HG03469 (cell line): ENCODE measurements around the gene NKD1.

Experiments used
- ATAC-seq: cut with Tn5 transposase; IDR thresholded peaks from one replicate; pipeline ENCODE4 v1.9.1; 2021; ENCODE audit warnings: mild to moderate bottlenecking, moderate library complexity, moderate number of reproducible peaks; ENCODE audit not compliant: unreplicated experiment

Gene NKD1

GRCh38 chr16:50596762-50597450, 48.7 kb downstream of the NKD1 start:
- no peak for ATAC-seq

GRCh38 chr16:50597563-50598255, 49.5 kb downstream of the NKD1 start:
- ATAC-seq = no peak

DNA sequence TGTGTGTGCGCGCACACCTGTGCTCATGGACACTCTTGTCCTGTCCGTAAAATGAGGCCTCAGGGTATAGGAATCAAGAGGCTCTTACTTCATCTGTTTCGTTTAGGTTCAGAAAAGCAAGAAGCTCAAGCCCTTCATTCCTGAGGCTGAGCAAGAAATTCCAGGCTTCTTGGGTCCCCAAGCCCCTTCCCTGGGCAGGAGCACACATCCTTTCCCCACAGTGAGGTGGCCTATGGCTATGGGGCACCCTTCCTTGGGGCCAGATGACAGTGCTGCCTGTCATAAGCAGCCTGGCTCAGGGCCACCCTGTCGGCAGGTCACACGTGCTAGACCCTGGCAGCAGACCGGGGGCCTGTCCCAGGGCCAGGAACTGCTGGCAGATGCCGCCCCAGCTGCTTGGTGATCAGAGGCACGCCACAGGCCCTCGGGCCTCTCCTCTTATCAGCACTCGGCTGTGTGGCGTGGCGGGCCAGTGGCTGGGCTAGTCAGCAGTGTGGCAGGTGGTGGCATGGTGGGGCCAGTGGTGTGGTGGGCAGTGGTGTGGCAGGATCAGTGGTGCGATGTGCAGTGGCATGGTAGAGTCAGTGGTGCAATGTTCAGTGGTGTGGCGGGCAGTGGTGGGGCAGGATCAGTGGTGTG, 50.2 kb downstream of the NKD1 start:
- ATAC-seq = no peak

DNA sequence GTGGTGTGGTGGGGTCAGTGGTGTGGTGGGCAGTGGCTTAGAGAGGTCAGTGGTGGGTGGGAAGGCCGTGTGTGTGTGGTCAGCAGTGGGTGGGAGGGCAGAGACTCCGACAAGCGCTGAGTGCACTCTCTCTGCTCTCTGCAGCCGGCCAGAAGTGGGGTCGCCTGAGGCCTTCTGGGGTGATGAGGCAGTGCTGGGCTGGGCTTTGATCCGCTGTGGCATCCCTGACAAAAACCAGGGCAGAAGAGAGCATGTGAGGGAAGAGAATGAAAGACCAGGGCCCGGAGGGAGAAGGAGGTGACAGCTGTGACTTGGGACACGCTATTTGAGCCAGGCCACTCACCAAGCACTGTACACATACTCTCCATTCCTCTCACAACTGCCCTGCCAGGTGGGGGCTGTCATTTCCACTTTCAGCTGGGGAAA, 50.8 kb downstream of the NKD1 start:
- ATAC-seq = no peak

DNA sequence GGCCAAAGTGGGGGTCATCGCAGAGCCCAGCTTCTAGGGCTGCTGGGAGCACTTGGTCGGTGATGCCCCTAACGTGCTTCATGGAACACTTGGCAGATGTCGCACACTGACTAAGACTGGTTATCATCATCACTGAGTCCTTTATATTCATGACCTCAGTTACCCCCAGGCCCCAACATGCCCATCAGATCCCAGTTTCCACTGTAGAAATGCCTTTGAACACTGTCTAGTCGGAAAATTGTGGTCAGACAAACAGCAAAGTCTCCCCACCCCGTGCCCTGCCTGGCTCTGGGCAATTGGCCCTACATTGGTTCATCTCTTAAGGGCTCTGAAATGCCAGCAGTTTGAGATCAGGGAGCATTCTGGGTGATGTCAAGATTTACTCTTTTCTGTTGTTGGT, 51.3 kb downstream of the NKD1 start:
- no peak for ATAC-seq

DNA sequence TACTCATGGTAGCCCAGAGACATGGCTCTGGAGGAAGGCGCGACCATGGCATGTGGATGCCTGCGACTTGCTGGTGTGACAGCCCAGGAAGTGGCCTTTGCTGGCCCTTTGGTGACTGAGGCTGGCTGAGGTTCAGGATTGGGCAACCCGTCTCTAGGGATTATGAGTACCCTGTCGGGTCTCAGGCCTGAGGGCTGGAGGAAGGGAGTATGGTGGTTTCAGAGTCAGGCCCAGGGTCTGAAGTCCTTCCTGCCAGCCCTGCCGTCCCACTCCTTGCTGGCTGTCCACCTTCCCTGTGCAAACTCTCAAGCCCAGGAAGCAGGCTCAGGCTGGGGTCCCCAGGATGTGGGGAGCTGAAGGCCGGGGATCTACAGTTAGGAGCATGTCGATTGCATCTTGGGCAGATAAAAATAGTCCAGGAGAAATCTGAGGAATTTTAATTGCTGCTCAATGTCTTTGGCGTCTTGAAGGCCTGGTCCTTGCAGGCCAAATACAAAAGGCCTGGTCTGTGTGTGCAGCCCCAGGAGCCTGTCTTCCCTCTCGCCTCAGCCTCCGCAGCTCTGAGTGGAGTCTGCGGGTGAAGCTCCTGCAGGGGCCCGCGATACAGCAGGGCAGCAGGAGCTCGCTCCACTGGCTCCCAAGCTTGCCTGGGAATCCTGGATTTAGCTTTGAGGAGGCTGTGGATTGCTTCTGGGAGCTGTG, 52.5 kb downstream of the NKD1 start:
- ATAC-seq = no peak

DNA sequence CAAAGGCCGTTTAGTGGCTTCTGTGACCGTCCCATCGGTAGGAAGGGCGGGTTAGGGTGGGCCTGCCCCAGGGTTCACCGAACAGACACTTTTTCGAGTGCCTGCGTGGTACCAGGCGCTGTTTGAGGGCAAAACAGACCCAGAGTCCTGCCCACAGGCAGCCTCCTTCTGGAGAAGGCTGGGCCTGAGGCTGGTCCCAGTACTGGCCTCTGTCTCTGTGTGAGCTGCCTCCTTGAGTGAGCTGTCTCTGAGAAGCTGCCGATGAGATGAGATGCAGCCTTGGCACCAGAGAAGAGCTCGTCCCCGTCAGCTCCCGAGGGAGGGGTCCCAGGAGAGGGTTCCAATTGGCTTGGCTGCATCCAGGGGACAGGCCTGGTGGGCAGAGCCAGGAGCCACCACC, 53.1 kb downstream of the NKD1 start:
- ATAC-seq = no peak

DNA sequence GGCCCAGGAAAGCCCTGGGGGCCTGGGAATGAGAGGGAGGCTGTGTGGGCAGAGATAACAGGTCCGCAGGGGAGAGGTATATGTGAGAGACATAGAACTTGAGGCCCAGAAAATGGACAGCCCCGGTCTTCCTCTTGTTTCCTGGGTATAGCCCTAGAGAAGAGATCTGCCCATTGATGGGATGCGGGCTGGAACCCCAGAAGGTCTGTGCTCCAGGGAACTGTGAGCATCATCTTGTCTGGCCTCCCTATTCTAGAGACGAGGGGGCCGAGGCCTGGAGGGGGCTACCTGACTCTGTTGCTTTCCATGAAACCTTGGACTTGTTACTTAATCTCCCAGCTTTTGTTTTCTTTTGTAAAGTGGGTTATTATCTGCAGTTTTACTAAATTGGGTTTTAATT, 53.9 kb downstream of the NKD1 start:
- no peak for ATAC-seq

- no peak for ATAC-seq
Observed at GRCh38 chr16:50602531-50603205, 54.5 kb downstream of the NKD1 start.

GRCh38 chr16:50603206-50604064, 55.2 kb downstream of the NKD1 start:
- no peak for ATAC-seq

- no peak for ATAC-seq
Observed at GRCh38 chr16:50604065-50604418, 55.8 kb downstream of the NKD1 start.

DNA sequence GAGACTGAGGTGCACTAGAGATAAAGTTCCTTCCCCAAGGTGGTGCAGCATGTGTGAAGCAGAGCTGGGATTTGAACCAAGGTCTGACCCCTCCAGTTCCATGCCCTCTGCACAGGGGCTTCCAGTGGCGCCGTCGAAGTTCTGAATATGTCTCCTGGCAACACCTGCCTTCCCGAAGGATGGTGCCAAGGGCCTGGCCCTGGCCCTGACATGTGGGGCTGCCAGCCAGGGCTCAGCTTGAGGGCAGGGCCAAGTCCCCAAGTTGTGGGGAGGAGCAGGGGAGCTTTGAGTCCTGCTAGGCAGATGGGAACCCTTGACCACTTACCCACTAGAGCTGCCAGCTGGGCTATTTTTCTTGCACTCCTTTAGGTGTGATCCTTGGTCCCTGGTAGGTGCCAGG, 56.4 kb downstream of the NKD1 start:
- ATAC-seq = no peak

- no peak for ATAC-seq
Observed at GRCh38 chr16:50605733-50606430, 57.7 kb downstream of the NKD1 start.

GRCh38 chr16:50606431-50607050, 58.3 kb downstream of the NKD1 start:
- no peak for ATAC-seq

- no peak for ATAC-seq
Observed at GRCh38 chr16:50607051-50607431, 58.8 kb downstream of the NKD1 start.

DNA sequence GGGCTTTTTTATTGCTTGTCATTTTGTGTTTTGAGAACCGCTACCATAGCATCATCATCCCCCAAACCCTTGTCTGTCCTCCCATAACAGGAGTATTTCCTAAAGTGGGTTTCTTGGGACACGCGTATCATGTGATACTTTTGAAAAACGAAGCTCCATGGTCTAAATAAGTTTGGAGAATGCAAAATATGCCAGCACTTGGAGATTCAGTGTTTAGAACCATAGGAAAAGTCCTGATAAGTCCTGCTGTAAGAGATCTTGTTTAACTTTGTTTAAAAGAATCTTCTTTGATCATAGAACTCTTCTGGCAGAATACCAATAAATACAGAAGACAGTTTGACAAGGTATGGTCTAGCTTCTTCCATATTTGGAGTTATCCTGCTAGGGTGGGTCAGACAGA, 59.3 kb downstream of the NKD1 start:
- ATAC-seq = no peak

DNA sequence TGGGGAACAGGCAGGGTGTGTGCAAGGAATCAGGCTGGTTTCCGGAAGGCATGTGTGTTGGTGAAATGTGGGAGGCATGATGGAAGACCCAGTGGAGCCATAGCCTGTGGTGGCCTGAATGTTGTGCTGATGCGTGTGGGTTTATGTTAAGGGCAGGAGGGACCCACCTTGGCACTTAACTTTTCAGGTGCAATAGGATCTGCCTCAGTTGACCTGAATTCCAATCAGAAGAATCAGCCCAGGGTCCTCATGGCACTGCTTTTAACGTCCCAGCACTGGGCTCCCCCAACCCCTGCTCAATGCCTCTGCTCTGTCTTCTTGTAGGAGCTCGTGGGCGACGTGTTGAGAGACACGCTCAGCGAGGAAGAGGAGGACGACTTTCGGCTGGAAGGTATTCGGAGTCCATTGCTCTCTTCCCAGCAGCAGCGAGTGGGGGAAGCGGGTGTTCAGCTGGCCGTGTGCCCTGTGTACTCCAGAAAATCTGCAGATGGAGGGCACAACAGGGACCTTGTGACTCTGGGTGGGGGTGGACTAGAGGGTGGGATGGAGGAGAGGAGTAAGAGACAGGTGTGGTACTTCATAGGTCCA, 59.9 kb downstream of the NKD1 start:
- ATAC-seq = no peak

DNA sequence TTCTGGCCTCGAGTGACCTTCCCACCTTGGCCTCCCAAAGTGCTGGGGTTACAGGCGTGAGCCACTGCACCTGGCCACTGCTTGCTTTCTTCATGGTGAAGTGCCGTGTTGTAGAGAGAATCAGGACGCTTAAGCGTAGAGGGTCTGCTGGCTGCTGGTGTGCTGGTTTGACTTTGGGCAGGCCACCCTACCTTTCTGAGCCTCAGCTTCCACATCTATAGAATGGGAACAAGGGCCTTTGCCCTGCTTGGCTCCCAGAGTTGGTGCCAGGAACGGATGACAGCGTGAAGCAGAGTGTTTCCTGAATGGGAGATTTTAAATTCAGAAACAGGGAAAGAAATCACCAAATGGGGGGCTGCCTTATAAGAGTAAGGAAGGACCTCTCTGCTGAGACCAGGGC, 60.9 kb downstream of the NKD1 start:
- ATAC-seq = no peak

DNA sequence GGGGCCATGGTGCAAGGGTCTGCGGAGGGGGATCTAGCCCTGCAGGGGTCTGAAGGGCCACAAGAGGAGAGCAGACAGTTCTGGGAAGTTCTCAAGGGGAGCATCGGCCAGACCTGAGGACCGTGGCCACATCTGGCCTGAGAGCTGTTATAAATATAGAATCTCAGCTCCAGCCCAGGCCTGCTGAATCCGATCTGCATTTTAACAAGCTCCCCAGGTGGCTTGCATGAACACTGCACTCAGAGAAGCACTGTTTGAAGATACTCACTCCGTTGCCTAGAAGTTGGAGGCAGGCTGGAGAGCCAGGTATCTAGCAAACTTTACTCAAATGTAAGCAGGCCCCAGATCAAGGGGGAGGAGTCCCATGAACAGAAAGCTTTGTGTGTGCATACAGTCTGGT, 61.3 kb downstream of the NKD1 start:
- no peak for ATAC-seq
